HG03064 (cell line): ENCODE measurements around the gene LITAF.
"Not testable (repeated sequence)": the region's sequence is repeated elsewhere in the genome, so short reads cannot be mapped to it uniquely, and the experiment has no call there.

ENCODE experiments used
- ATAC-seq: cut with Tn5 transposase; IDR thresholded peaks from one replicate; pipeline ENCODE4 v1.9.1; 2021; ENCODE audit warnings: low read depth; ENCODE audit not compliant: unreplicated experiment

LITAF gene

GRCh38 chr16:11529285-11529684 lies 57.4 kb downstream of the LITAF start:
- no peak for ATAC-seq

GRCh38 chr16:11528053-11528452 lies 58.7 kb downstream of the LITAF start:
- no peak for ATAC-seq

- ATAC-seq, result no peak
Measured at GRCh38 chr16:11526655-11527350, 59.9 kb downstream of the LITAF start.

GRCh38 chr16:11524098-11524760 lies 62.5 kb downstream of the LITAF start:
- ATAC-seq, result no peak

- ATAC-seq, result no peak
Measured at GRCh38 chr16:11521055-11521454, 65.7 kb downstream of the LITAF start.

- ATAC-seq, result no peak
Measured at GRCh38 chr16:11520442-11520841, 66.3 kb downstream of the LITAF start.

- ATAC-seq, result no peak
Measured at GRCh38 chr16:11517961-11518360, 68.8 kb downstream of the LITAF start.

- no peak for ATAC-seq
Measured at GRCh38 chr16:11515540-11516430, 70.9 kb downstream of the LITAF start.

GRCh38 chr16:11514283-11514682 lies 72.4 kb downstream of the LITAF start:
- no peak for ATAC-seq

GRCh38 chr16:11513366-11513765 lies 73.4 kb downstream of the LITAF start:
- not testable (repeated sequence) for ATAC-seq

- no peak for ATAC-seq
Measured at GRCh38 chr16:11511801-11512200, 74.9 kb downstream of the LITAF start.

- no peak for ATAC-seq
Measured at GRCh38 chr16:11511328-11511727, 75.4 kb downstream of the LITAF start.

GRCh38 chr16:11510178-11510973 lies 76.3 kb downstream of the LITAF start:
- ATAC-seq, result no peak

- ATAC-seq, result no peak
Measured at GRCh38 chr16:11507991-11508390, 78.7 kb downstream of the LITAF start.

- no peak for ATAC-seq
Measured at GRCh38 chr16:11507350-11507749, 79.4 kb downstream of the LITAF start.

- ATAC-seq, result no peak
Measured at GRCh38 chr16:11506741-11507305, 79.9 kb downstream of the LITAF start.

- not testable (repeated sequence) for ATAC-seq
Measured at GRCh38 chr16:11504261-11504660, 82.5 kb downstream of the LITAF start.

- no peak for ATAC-seq
Measured at GRCh38 chr16:11503566-11503965, 83.2 kb downstream of the LITAF start.

- no peak for ATAC-seq
Measured at GRCh38 chr16:11502239-11502638, 84.5 kb downstream of the LITAF start.

- ATAC-seq, result no peak
Measured at GRCh38 chr16:11501632-11502031, 85.1 kb downstream of the LITAF start.
